Tibial nerve (tissue), 4 donors: ENCODE measurements around the gene SPTBN5. TPM values are rescaled to one million over a fixed set of nuclear protein-coding genes. Genes with fewer than 3 reads are reported as not detected.

Experiments
- DNase-seq, 2 donors: peaks; one replicate each; pipeline ENCODE4 v3.0.0-alpha.2; 2019; ENCODE audit warnings: low spot score in 2 of 2
- H3K27ac ChIP-seq, 4 donors: fragments of 200-600 bp; sonication (generic) in 3 of 4; one replicate each; pipeline ENCODE4 v1.5.1; 2017 to 2019; ENCODE audit warnings: mild to moderate bottlenecking in 1 of 4
- H3K27me3 ChIP-seq, 2 donors: fragments of 200-600 bp; sonication (generic) in 1 of 2; one replicate each; pipeline versions ENCODE4 v1.5.1 to v1.6.0; 2017 to 2019
- H3K36me3 ChIP-seq, 3 donors: fragments of 200-600 bp; sonication (generic); one replicate each; pipeline ENCODE4 v1.5.1; 2018 to 2019
- H3K4me1 ChIP-seq, 4 donors: fragments of 200-600 bp; sonication (generic) in 3 of 4; one replicate each; pipeline ENCODE4 v1.5.1; 2017 to 2019
- H3K4me3 ChIP-seq, 4 donors: fragments of 200-600 bp; sonication (generic) in 3 of 4; one replicate each; pipeline ENCODE4 v1.5.1; 2017 to 2019; ENCODE audit warnings: mild to moderate bottlenecking in 1 of 4, moderate library complexity in 1 of 4
- H3K9me3 ChIP-seq, 4 donors: fragments of 200-600 bp; sonication (generic) in 3 of 4; one replicate each; pipeline ENCODE4 v1.5.1; 2017 to 2019
- CTCF ChIP-seq, 5 experiments: fragments of 200-600 bp in 3 of 5; fragments of 450-650 bp in 2 of 5; sonication (generic) in 3 of 5; IDR thresholded peaks; one replicate each; pipeline ENCODE4 v1.5.1; 2016 to 2019; ENCODE audit warnings: antibody characterized with exemption in 5 of 5, mild to moderate bottlenecking in 3 of 5, moderate library complexity in 2 of 5
- EP300 ChIP-seq, 2 donors: sonication (generic); formaldehyde crosslinking; IDR thresholded peaks; one replicate each; pipeline ENCODE4 v1.6.1; 2017; ENCODE audit warnings: antibody characterized with exemption in 2 of 2, mild to moderate bottlenecking in 1 of 2
- POLR2A ChIP-seq, 2 donors: fragments of 450-650 bp; IDR thresholded peaks; one replicate each; pipeline ENCODE4 v1.6.1; 2017; ENCODE audit warnings: antibody characterized with exemption in 2 of 2, mild to moderate bottlenecking in 2 of 2, moderate library complexity in 2 of 2
- WGBS, 2 donors: methylation state at CpG; one replicate each; pipeline ENCODE4 v1.1.5; 2018; 5-methylcytosine and 5-hydroxymethylcytosine counted together
- total RNA-seq, 4 donors: library from RNA; depleted of rRNA; stranded (reverse); fragments of >200 nt; gene quantifications; one replicate each; pipeline ENCODE4 v1.1.0, GENCODE V29; 2016

Gene SPTBN5
- total RNA-seq, 4 donors from 2014 or later, result 16.5 to 34.5 (median 19.9) TPM

GRCh38 chr15:41849861-41850260 lies 44.0 kb downstream of the SPTBN5 start:
- Histone ChIP-seq H3K27me3 (peaks cover 0 to 20% of the 10 kb centered on the region in 2 donors), H3K9me3 (no peaks in the 10 kb centered on the region), H3K36me3 (peaks cover 0 to 44% (median 4%) of the 10 kb centered on the region in 3 donors), H3K4me3 (no peak overlapping the region), H3K27ac (peak overlapping the region in 2 of 4 donors; percentile 52 to 82), H3K4me1 (peaks cover 0 to 5% (median 0%) of the 10 kb centered on the region in 4 donors)
- TF ChIP-seq POLR2A (IDR thresholded peaks at IDR 0.05) (no peak), EP300 (IDR thresholded peaks at IDR 0.05) (no peak), CTCF (IDR thresholded peaks at IDR 0.05) (no peak)
- 52 to 65% methylated on average over 5 to 7 of the region's 8 CpGs for WGBS, 2 donors
- no peak for DNase-seq

GRCh38 chr15:41849204-41849603 lies 44.6 kb downstream of the SPTBN5 start:
- Histone ChIP-seq H3K4me1 (peaks cover 0 to 5% (median 0%) of the 10 kb centered on the region in 4 donors), H3K27me3 (peaks cover 0 to 13% of the 10 kb centered on the region in 2 donors), H3K27ac (peak overlapping the region in 3 of 4 donors; percentile 61 to 82 (median 67)), H3K36me3 (peaks cover 0 to 50% (median 4%) of the 10 kb centered on the region in 3 donors), H3K9me3 (no peaks in the 10 kb centered on the region), H3K4me3 (no peak overlapping the region)
- no peak for TF ChIP-seq CTCF (IDR thresholded peaks at IDR 0.05)
- no peak for TF ChIP-seq EP300 (IDR thresholded peaks at IDR 0.05)
- TF ChIP-seq POLR2A (IDR thresholded peaks at IDR 0.05), result no peak
- DNase-seq, result no peak
- 76 to 80% methylated on average over 6 of the region's 6 CpGs for WGBS, 2 donors

- H3K4me3 ChIP-seq, result no peak overlapping the region
- peaks cover 0 to 56% (median 4%) of the 10 kb centered on the region in 3 donors for H3K36me3 ChIP-seq
- H3K4me1 ChIP-seq, result peaks cover 0 to 5% (median 0%) of the 10 kb centered on the region in 4 donors
- H3K9me3 ChIP-seq, result no peaks in the 10 kb centered on the region
- 53 to 60% methylated on average over 5 to 10 of the region's 10 CpGs for WGBS, 2 donors
- peak in 1 of 2 donors; percentile 36 for TF ChIP-seq EP300 (IDR thresholded peaks at IDR 0.05)
- no peak for TF ChIP-seq POLR2A (IDR thresholded peaks at IDR 0.05)
- peak overlapping the region in 3 of 4 donors; percentile 61 to 82 (median 67) for H3K27ac ChIP-seq
- no peak for DNase-seq
- peaks cover 0 to 10% of the 10 kb centered on the region in 2 donors for H3K27me3 ChIP-seq
Measured at GRCh38 chr15:41848631-41849030, 45.2 kb downstream of the SPTBN5 start.

DNA sequence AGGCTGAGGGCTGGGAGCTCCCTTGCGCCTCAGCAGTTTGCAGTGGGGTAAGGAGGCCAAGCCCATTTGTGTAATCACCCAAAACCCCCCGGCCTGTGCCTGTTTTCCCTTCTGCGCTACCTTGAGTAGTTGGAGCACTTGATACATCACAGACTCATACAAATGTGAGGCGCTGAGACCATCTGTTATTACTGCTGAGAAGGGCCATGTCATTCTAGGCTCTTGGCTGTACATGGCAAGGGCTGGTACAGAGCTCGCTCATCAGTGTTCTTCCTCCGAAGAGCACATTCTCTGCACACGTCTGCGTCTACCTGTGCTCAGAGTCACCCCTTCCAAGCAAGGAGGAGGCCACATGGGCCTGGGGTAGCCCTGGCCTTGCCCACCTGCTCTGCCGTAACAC lies 45.9 kb downstream of the SPTBN5 start:
- H3K36me3 ChIP-seq, result peaks cover 0 to 63% (median 4%) of the 10 kb centered on the region in 3 donors
- H3K27me3 ChIP-seq, result peaks cover 0 to 4% of the 10 kb centered on the region in 2 donors
- H3K27ac ChIP-seq, result peak overlapping the region in 3 of 4 donors; percentile 61 to 82 (median 67)
- no peaks in the 10 kb centered on the region for H3K9me3 ChIP-seq
- peaks cover 0 to 5% (median 0%) of the 10 kb centered on the region in 4 donors for H3K4me1 ChIP-seq
- WGBS, 2 donors, result 92 to 100% methylated on average over 4 to 9 of the region's 9 CpGs
- H3K4me3 ChIP-seq, result no peak overlapping the region
- no peak for TF ChIP-seq CTCF (IDR thresholded peaks at IDR 0.05)
- TF ChIP-seq POLR2A (IDR thresholded peaks at IDR 0.05), result no peak
- TF ChIP-seq EP300 (IDR thresholded peaks at IDR 0.05), result no peak
- no peak for DNase-seq

DNA sequence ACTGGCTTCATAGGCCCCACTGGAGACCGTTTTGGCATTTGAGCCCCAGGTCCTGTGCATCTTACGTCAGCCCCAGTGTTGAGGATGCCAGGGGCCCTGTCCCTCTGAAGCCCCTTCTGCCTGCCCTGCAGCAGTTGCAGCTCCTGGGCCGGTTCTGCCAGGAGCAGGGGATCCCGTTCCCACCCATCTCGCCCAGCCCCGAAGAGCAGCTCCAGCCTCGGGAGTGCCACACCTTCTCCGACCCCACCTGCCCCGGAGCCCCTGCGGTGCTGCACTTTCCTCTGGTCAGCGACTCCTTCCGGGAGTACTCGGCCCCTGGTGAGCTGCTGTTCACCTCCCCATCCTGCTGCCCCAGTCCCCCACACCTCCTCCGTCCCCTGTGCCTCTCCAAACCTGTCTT lies 46.6 kb downstream of the SPTBN5 start:
- Histone ChIP-seq H3K27ac (no peak overlapping the region), H3K4me1 (peaks cover 0 to 5% (median 0%) of the 10 kb centered on the region in 4 donors), H3K27me3 (no peaks in the 10 kb centered on the region), H3K4me3 (no peak overlapping the region), H3K36me3 (peaks cover 0 to 70% (median 4%) of the 10 kb centered on the region in 3 donors), H3K9me3 (no peaks in the 10 kb centered on the region)
- WGBS, 2 donors, result 87 to 89% methylated on average over 13 to 14 of the region's 14 CpGs
- TF ChIP-seq EP300 (IDR thresholded peaks at IDR 0.05) (no peak), POLR2A (IDR thresholded peaks at IDR 0.05) (no peak), CTCF (IDR thresholded peaks at IDR 0.05) (no peak)
- no peak for DNase-seq
